Heart left ventricle (tissue), 16 donors: ENCODE data around the gene RNF17. TPM values are rescaled to one million over a fixed set of nuclear protein-coding genes. Genes with fewer than 3 reads are reported as not detected.
A peak's percentile ranks its signal among the peaks of the same experiment; 100 is the strongest.

Experiments
- ATAC-seq, 4 donors: fragments of 200-7000 bp; cut with Tn5 transposase; one replicate each; pipeline ENCODE4 v1.9.1; 2020 to 2022; ENCODE audit warnings: moderate library complexity in 4 of 4, mild to moderate bottlenecking in 3 of 4, moderate number of reproducible peaks in 1 of 4
- DNase-seq, 5 donors: peaks; one replicate each; pipeline ENCODE4 v3.0.0-alpha.2; 2020
- H3K27ac ChIP-seq, 12 donors: fragments of 200-600 bp; sonication (generic) in 4 of 12; one replicate each; pipeline versions ENCODE4 v1.5.0 to v1.8.0; 2016 to 2022; ENCODE audit warnings: mild to moderate bottlenecking in 2 of 12
- H3K27me3 ChIP-seq, 9 donors: fragments of 200-600 bp; sonication (generic) in 2 of 9; one replicate each; pipeline versions ENCODE4 v1.5.1 to v1.8.0; 2016 to 2022; ENCODE audit warnings: mild to moderate bottlenecking in 3 of 9
- H3K36me3 ChIP-seq, 9 donors: fragments of 200-600 bp; sonication (generic) in 2 of 9; one replicate each; pipeline versions ENCODE4 v1.5.0 to v1.8.0; 2018 to 2022; ENCODE audit warnings: mild to moderate bottlenecking in 2 of 9
- H3K4me1 ChIP-seq, 12 donors: fragments of 200-600 bp; sonication (generic) in 4 of 12; one replicate each; pipeline versions ENCODE4 v1.5.0 to v1.8.0; 2016 to 2022; ENCODE audit warnings: mild to moderate bottlenecking in 3 of 12
- H3K4me3 ChIP-seq, 12 donors: fragments of 200-600 bp; sonication (generic) in 4 of 12; one replicate each; pipeline versions ENCODE4 v1.5.0 to v1.8.0; 2017 to 2022; ENCODE audit warnings: mild to moderate bottlenecking in 9 of 12, moderate library complexity in 4 of 12
- H3K9me3 ChIP-seq, 12 donors: fragments of 200-600 bp; sonication (generic) in 4 of 12; one replicate each; pipeline versions ENCODE4 v1.5.0 to v1.8.0; 2016 to 2022; ENCODE audit warnings: mild to moderate bottlenecking in 1 of 12
- CTCF ChIP-seq, 12 donors: fragments of 200-600 bp; sonication (generic) in 4 of 12; IDR thresholded peaks; one replicate each; pipeline versions ENCODE4 v1.5.0 to v1.8.0; 2018 to 2022; ENCODE audit warnings: antibody characterized with exemption in 12 of 12, mild to moderate bottlenecking in 5 of 12
- POLR2A ChIP-seq, 2 donors: fragments of 450-650 bp; IDR thresholded peaks; one replicate each; pipeline ENCODE4 v1.6.1; 2017; ENCODE audit warnings: antibody characterized with exemption in 2 of 2, mild to moderate bottlenecking in 2 of 2, moderate library complexity in 2 of 2
- WGBS, 4 donors: extraction: QIAGEN DNeasy Blood & Tissue Kit in 2 of 4; methylation state at CpG; one replicate each; pipeline versions ENCODE4 v1.1.5 to v1.1.7; 2013 to 2018; 5-methylcytosine and 5-hydroxymethylcytosine counted together
- intact Hi-C, 10 donors: fragments of 100-400 bp; cut with DNase I; formaldehyde crosslinking; loops; one replicate each; pipeline versions ENCODE4 v1.11.1 to v1.14.2; 2022
- polyA plus RNA-seq, 2 donors: library from polyadenylated mRNA; stranded (reverse); fragments of 200-250 nt; gene quantifications; one replicate each; pipeline ENCODE4 v1.2.3, GENCODE V29; 2013
- total RNA-seq, 9 donors: library from RNA; depleted of rRNA in 2 of 9; stranded (reverse); fragments of >200 nt in 2 of 9; fragmentation: NEBNext Ultra II Directional in 3 of 9; extraction: Animal tissue kit (Norgen Biotek cat#: 25700) in 3 of 9; gene quantifications; one replicate each; pipeline versions ENCODE4 v1.1.0 to v1.2.4, GENCODE V29; 2016 to 2023
- donor health status: ischemic (EF 13 %, LVEDD 7.1; RV severe dilation, severe dysfunction).
- donor health status: healthy with polysubstance abuse.
- donor health status: DM: no; HTN: yes; CAD: no.
- donor health status: DM: no; HTN: no; CAD: no.
- donor health status: ischemic (EF 25% LVEDD 6.9; RV normal size, moderate dysfunction).
- donor health status: ischemic (EF 25% LVEDD 5.7; RV mildly dilated, moderate dysfunction).
- donor health status: healthy.
- donor health status: DM: yes; HTN: yes; CAD: no.
- donor health status: ischemic (EF 35%, LVEDD 5.7; RV mildly dilated, moderate dysfunction).
- donor health status: nonischemic (EF 11% LVEDD 7.7; RV severe dilation, severe dysfunction).
- donor health status: DM: yes; HTN: yes; CAD: no.
- donor health status: PGD.
- donor health status: ischemic (EF 29% LVEDD 5.4; RV normal size, mild dysfunction).
- donor health status: nonischemic (EF 23%, LVEDD 6.1; RV moderate dilation, normal function).

RNF17 gene
- total and polyA plus RNA-seq, 11 donors: 0.13 to 0.17 (median 0.16) TPM; not detected in 8

GRCh38 chr13:24747248-24748060, 16.5 kb upstream of the RNF17 start:
- peak in 2 of 4 donors; percentile 34 to 43 for ATAC-seq
- H3K27ac ChIP-seq: no peak overlapping the region
- peaks cover 0 to 29% (median 12%) of the 10 kb centered on the region in 12 donors for H3K4me1 ChIP-seq
- H3K36me3 ChIP-seq: no peaks in the 10 kb centered on the region
- WGBS, 4 donors: 0 to 2% (median 1%) methylated on average over 20 to 61 of the region's 61 CpGs
- intact Hi-C loops: no loop called here
- peaks cover 19 to 77% (median 45%) of the 10 kb centered on the region in 9 donors for H3K27me3 ChIP-seq
- peak overlapping the region in 11 of 12 donors; percentile 16 to 49 (median 42) for H3K4me3 ChIP-seq
- no peaks in the 10 kb centered on the region for H3K9me3 ChIP-seq
- TF ChIP-seq POLR2A (IDR thresholded peaks at IDR 0.05) (no peak), CTCF (IDR thresholded peaks at IDR 0.05) (no peak)
- no peak for DNase-seq

- peaks cover 19 to 77% (median 45%) of the 10 kb centered on the region in 9 donors for H3K27me3 ChIP-seq
- no peak for ATAC-seq
- WGBS, 4 donors: 5 to 8% (median 6%) methylated on average over 10 of the region's 10 CpGs
These were observed 15.9 kb upstream of the RNF17 start for GRCh38 chr13:24748061-24748400.

GRCh38 chr13:24759197-24759596, 4.8 kb upstream of the RNF17 start:
- Histone ChIP-seq H3K27me3 (peaks cover 0 to 27% (median 0%) of the 10 kb centered on the region in 9 donors), H3K36me3 (no peaks in the 10 kb centered on the region), H3K4me3 (no peak overlapping the region), H3K27ac (no peak overlapping the region), H3K4me1 (no peaks in the 10 kb centered on the region), H3K9me3 (no peaks in the 10 kb centered on the region)
- intact Hi-C loops: no loop called here
- no peak for ATAC-seq
- DNase-seq: no peak
- TF ChIP-seq CTCF (IDR thresholded peaks at IDR 0.05) (no peak), POLR2A (IDR thresholded peaks at IDR 0.05) (no peak)

More at GRCh38 chr13:24748061-24748400, 15.9 kb upstream of the RNF17 start:
- no peak for TF ChIP-seq POLR2A (IDR thresholded peaks at IDR 0.05)
- no peak for TF ChIP-seq CTCF (IDR thresholded peaks at IDR 0.05)
- Histone ChIP-seq H3K4me3 (peak overlapping the region in 9 of 12 donors; percentile 16 to 49 (median 42)), H3K36me3 (no peaks in the 10 kb centered on the region), H3K4me1 (peaks cover 0 to 27% (median 12%) of the 10 kb centered on the region in 12 donors), H3K9me3 (no peaks in the 10 kb centered on the region), H3K27ac (no peak overlapping the region)
- no peak for DNase-seq
- intact Hi-C loops: no loop called here

- TF ChIP-seq CTCF (IDR thresholded peaks at IDR 0.05) (no peak), POLR2A (IDR thresholded peaks at IDR 0.05) (no peak)
- Histone ChIP-seq H3K4me1 (no peaks in the 10 kb centered on the region), H3K27ac (no peak overlapping the region), H3K27me3 (peaks cover 0 to 3% (median 0%) of the 10 kb centered on the region in 9 donors), H3K4me3 (peak overlapping the region in 1 of 12 donors; percentile 13), H3K36me3 (no peaks in the 10 kb centered on the region), H3K9me3 (no peaks in the 10 kb centered on the region)
- intact Hi-C loops: no loop called here
- 95 to 97% (median 96%) methylated on average over 10 to 15 of the region's 15 CpGs for WGBS, 4 donors
- DNase-seq (no peak), ATAC-seq (no peak)
These were observed 284 bp downstream of the RNF17 start for GRCh38 chr13:24764276-24764630.
